Measurements from ENCODE around the gene SORBS2. TPM values are rescaled to one million over a fixed set of nuclear protein-coding genes. Genes with fewer than 3 reads are reported as not detected.
"Not testable (repeated sequence)": the region's sequence is repeated elsewhere in the genome, so short reads cannot be mapped to it uniquely, and the experiment has no call there.

The SORBS2 gene
- 100 to 1,000 TPM in 4 of 5 donors, 1 to 10 TPM in 1; 9.0 to 908 (median 235) TPM for total RNA-seq
- 10 to 100 TPM; 20.0 to 31.2 (median 23.8) TPM for polyA plus RNA-seq
- long read RNA-seq, donor 1, partial matches to known transcripts = 0 of 3 reads
- long read RNA-seq, donor 1, other reads (novel, unspliced or antisense) = 0 of 3 reads
- long read RNA-seq, donor 2, partial matches to known transcripts = 0 of 7 reads
- long read RNA-seq, donor 2, other reads (novel, unspliced or antisense) = 0 of 7 reads
- long read RNA-seq, donor 3, partial matches to known transcripts = 0 of 5 reads
- long read RNA-seq, donor 3, other reads (novel, unspliced or antisense) = 0 of 5 reads
- long read RNA-seq, donor 4 = 0 reads
- long read RNA-seq, donor 5, full-length matches to known transcripts = 10 of 10 reads
- long read RNA-seq, donor 5, partial matches to known transcripts = 0 of 10 reads
- long read RNA-seq, donor 5, other reads (novel, unspliced or antisense) = 0 of 10 reads
- long read RNA-seq, donor 6, full-length matches to known transcripts = 15 of 27 reads
- long read RNA-seq, donor 6, partial matches to known transcripts = 12 of 27 reads
- long read RNA-seq, donor 6, other reads (novel, unspliced or antisense) = 0 of 27 reads
- long read RNA-seq, donor 7, partial matches to known transcripts = 0 of 4 reads
- long read RNA-seq, donor 7, other reads (novel, unspliced or antisense) = 0 of 4 reads
- long read RNA-seq, donor 8, transcript SORBS2-251 (2 exons, 420 nt) = major isoform, 6 of 20 reads
- long read RNA-seq, donor 8, partial matches to known transcripts = 10 of 20 reads
- long read RNA-seq, donor 8, other reads (novel, unspliced or antisense) = 0 of 20 reads
- long read RNA-seq, donor 9, full-length matches to known transcripts = 12 of 12 reads
- long read RNA-seq, donor 9, partial matches to known transcripts = 0 of 12 reads
- long read RNA-seq, donor 9, other reads (novel, unspliced or antisense) = 0 of 12 reads
- long read RNA-seq, donor 10 = 0 reads

GRCh38 chr4:185811509-185812364, at the start of gene SORBS2:
Gene SORBS2, minus strand, starts transcription at chr4:185812194. Its CDS starts 121,623 bp downstream, at chr4:185690571.
- Histone ChIP-seq H3K9me3 (no peaks in the 10 kb centered on the region), H3K4me3 (peak within 1 kb of the TSS; percentile 52 to 54 (median 53)), H3K36me3 (no peaks in the 10 kb centered on the region), H3K4me1 (peaks cover 4 to 30% (median 14%) of the 10 kb centered on the region in 4 donors), H3K27me3 (no peaks in the 10 kb centered on the region), H3K27ac (peak within 1 kb of the TSS; percentile 75 to 87 (median 83))
- peak in 2 of 4 donors; percentile 5 to 25 for TF ChIP-seq POLR2A (IDR thresholded peaks at IDR 0.05)
- no peak for TF ChIP-seq CTCF (IDR thresholded peaks at IDR 0.05)
- TF ChIP-seq POLR2AphosphoS5 (IDR thresholded peaks at IDR 0.05) = peak; percentile 41 to 66 (median 53)
- DNase-seq = peak; percentile 74 to 92
- intact Hi-C loops (cut with DNase I; ENCODE audit: low total_unique reads) = no loop called here
- WGBS, 5 donors = 13 to 32% (median 23%) methylated on average over 18 to 20 of the region's 20 CpGs

- TF ChIP-seq POLR2A (IDR thresholded peaks at IDR 0.05) = no peak
- no peak for TF ChIP-seq POLR2AphosphoS5 (IDR thresholded peaks at IDR 0.05)
- TF ChIP-seq CTCF (IDR thresholded peaks at IDR 0.05) = no peak
- no peak for TF ChIP-seq EP300 (IDR thresholded peaks at IDR 0.05)
- Histone ChIP-seq H3K27ac (no peak overlapping the region), H3K4me3 (no peak overlapping the region), H3K9me3 (peaks cover 0 to 13% (median 4%) of the 10 kb centered on the region in 4 donors), H3K27me3 (no peaks in the 10 kb centered on the region), H3K4me1 (peaks cover 0 to 17% (median 0%) of the 10 kb centered on the region in 4 donors), H3K36me3 (no peaks in the 10 kb centered on the region)
- 18 to 36% (median 26%) methylated on average over 7 of the region's 7 CpGs for WGBS, 5 donors
- DNase-seq = no peak
- intact Hi-C loops (cut with DNase I; ENCODE audit: low total_unique reads) = no loop called here
Observed at GRCh38 chr4:185859111-185859510, 47.1 kb upstream of the SORBS2 start.

- DNase-seq; H3K27ac ChIP-seq; H3K36me3 ChIP-seq; H3K4me3 ChIP-seq; H3K27me3 ChIP-seq; intact Hi-C loops (cut with DNase I; ENCODE audit: low total_unique reads); H3K4me1 ChIP-seq: not testable (repeated sequence)
- WGBS, 5 donors = 67 to 72% (median 69%) methylated on average over 4 of the region's 4 CpGs
- H3K9me3 ChIP-seq = peaks cover 0 to 13% (median 4%) of the 10 kb centered on the region in 4 donors
Observed at GRCh38 chr4:185857561-185857960, 45.6 kb upstream of the SORBS2 start.

GRCh38 chr4:185853841-185854240, 41.8 kb upstream of the SORBS2 start:
- Histone ChIP-seq H3K4me3 (no peak overlapping the region), H3K36me3 (no peaks in the 10 kb centered on the region), H3K4me1 (no peaks in the 10 kb centered on the region), H3K9me3 (peaks cover 0 to 13% (median 4%) of the 10 kb centered on the region in 4 donors), H3K27me3 (no peaks in the 10 kb centered on the region), H3K27ac (no peak overlapping the region)
- no peak for DNase-seq
- intact Hi-C loops (cut with DNase I; ENCODE audit: low total_unique reads) = no loop called here
- 83 to 90% (median 88%) methylated on average over 3 of the region's 3 CpGs for WGBS, 5 donors
- no peak for TF ChIP-seq POLR2AphosphoS5 (IDR thresholded peaks at IDR 0.05)
- no peak for TF ChIP-seq EP300 (IDR thresholded peaks at IDR 0.05)
- no peak for TF ChIP-seq POLR2A (IDR thresholded peaks at IDR 0.05)
- TF ChIP-seq CTCF (IDR thresholded peaks at IDR 0.05) = no peak
